ENCODE data around the gene S100B. TPM values are rescaled to one million over a fixed set of nuclear protein-coding genes. Genes with fewer than 3 reads are reported as not detected.
A peak's percentile ranks its signal among the peaks of the same experiment; 100 is the strongest.

The S100B gene
- total and polyA plus RNA-seq, 9 of the 15 experiments (the other 6 are each of a cell fraction or from before 2014, with no cell fraction given) = not detected

DNA sequence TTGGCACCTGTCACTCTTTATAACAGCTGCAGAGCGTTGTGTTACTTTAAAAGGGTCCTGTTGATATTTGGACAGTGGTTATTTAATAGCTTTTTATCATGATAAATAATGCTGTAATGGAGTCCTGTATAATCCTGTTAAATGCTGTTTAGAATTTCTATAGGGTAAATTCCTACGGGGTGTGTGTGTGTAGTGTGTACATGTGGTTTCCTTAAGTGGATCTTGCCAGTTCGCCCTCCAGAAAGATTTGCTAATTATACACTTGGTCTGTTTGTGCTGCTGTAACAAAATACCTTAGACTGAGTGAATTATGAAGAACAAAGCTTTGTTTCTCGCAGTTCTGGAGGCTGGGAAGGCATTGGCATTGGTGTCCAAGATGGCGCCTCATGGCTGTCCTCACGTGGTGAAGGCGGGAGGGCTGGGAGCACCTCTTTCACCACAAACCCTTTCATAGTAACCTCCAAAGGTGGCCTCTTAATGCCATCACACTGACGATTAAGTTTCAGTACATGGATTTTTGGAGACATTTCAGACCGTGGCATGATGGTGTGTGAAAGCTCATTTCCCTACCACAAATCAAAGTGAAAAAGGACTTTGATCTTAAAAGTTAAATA is 41.8 kb upstream of the S100B start:
- no TSS peak for BruUV-seq (replicated peaks)
- FAIRE-seq (no peak), ATAC-seq (no peak), DNase-seq (ENCODE audit: extremely low read depth in 1 of 4, low spot score in 3 of 4) (no peak)
- 91% methylated on average over 9 of the region's 9 CpGs for WGBS (ENCODE audit: insufficient coverage, low coverage, missing lambda C conversion rate)
- no peak overlapping the region for H2AFZ ChIP-seq (ENCODE audit: low read depth, low read length)
- no peaks in the 10 kb centered on the region for H3K9me1 ChIP-seq (ENCODE audit: control insufficient read depth, insufficient read depth, low read length)
- TF ChIP-seq GABPB2 (CRISPR knock-in tag; conservative IDR thresholded peaks at IDR 0.05) (no peak), YY1 (IDR thresholded peaks at IDR 0.05; ENCODE audit: borderline replicate concordance in 1 of 3, control insufficient read depth in 1 of 3, extremely low read depth in 1 of 3, insufficient read depth in 3 of 3, insufficient read length in 1 of 3, insufficient replicate concordance in 2 of 3, low read depth in 1 of 3, low read length in 2 of 3) (peak in 1 of 3 experiments; percentile 19), KDM4B (IDR thresholded peaks at IDR 0.05; ENCODE audit: borderline replicate concordance in 2 of 2, low read depth in 1 of 2) (no peak)
- H3K4me1 ChIP-seq (replicated peaks in 1 of 2; ENCODE audit: control insufficient read depth in 2 of 2, insufficient read depth in 2 of 2, low read length in 2 of 2) = no peaks in the 10 kb centered on the region
- no peaks in the 10 kb centered on the region for H4K20me1 ChIP-seq (replicated peaks; ENCODE audit: control insufficient read depth, insufficient read depth, low read length)
- H3K27ac ChIP-seq (ENCODE audit: extremely low read depth, low read depth, low read length) = no peak overlapping the region
- no peaks in the 10 kb centered on the region for H3K79me2 ChIP-seq (ENCODE audit: control insufficient read depth, insufficient read depth, low read length)
- no peaks in the 10 kb centered on the region for H3K9me3 ChIP-seq (replicated peaks; ENCODE audit: control insufficient read depth, insufficient read depth, low read depth, low read length)
- in situ Hi-C loops (cut with MboI) (no loop called here), intact Hi-C loops (cut with micrococcal nuclease) (no loop called here)
- H3K36me3 ChIP-seq (ENCODE audit: control insufficient read depth, insufficient read depth, low read length) = peaks cover 76% of the 10 kb centered on the region
- H3K4me3 ChIP-seq = no peak overlapping the region
- ChIA-PET POLR2A (interaction anchor here (1.7 kb wide), 1 partner anchor 11 kb away, joined by 7 read pairs; the partner anchor contains the start of gene PRMT2), CTCF (ENCODE audit: low intra/inter-chr PET ratio) (no interaction called here)
- no peak overlapping the region for H3K9ac ChIP-seq (ENCODE audit: insufficient read depth in 1 of 2, low read depth in 2 of 2, low read length in 2 of 2)
- H3K4me2 ChIP-seq (ENCODE audit: insufficient read depth, low read length) = no peak overlapping the region
- H3K27me3 ChIP-seq (ENCODE audit: control insufficient read depth in 2 of 2, insufficient read depth in 2 of 2, low read length in 2 of 2) = no peaks in the 10 kb centered on the region

DNA sequence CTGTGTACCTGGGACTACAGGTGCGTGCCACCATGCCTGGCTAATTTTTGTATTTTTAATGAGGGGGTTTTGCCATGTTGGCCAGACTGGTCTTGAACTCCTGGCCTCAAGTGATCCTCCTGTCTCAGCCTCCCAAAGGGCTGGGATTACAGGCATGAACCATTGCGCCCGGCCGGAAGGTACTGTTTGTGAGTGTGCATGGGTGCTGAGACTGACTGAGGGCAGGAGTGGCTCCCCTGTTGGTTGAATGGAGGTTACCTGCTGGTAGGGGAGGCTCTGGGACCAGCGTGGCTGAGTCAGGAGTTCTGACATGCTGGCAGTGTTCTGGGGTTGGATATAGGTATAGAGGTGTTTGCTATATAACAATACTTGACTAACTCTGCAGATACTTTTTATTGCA is 41.0 kb upstream of the S100B start:
- FAIRE-seq (no peak), ATAC-seq (no peak), DNase-seq (ENCODE audit: extremely low read depth in 1 of 4, low spot score in 3 of 4) (no peak)
- H3K4me1 ChIP-seq (replicated peaks in 1 of 2; ENCODE audit: control insufficient read depth in 2 of 2, insufficient read depth in 2 of 2, low read length in 2 of 2) = no peaks in the 10 kb centered on the region
- H2AFZ ChIP-seq (ENCODE audit: low read depth, low read length) = no peak overlapping the region
- in situ Hi-C loops (cut with MboI) = no loop called here
- intact Hi-C loops (cut with micrococcal nuclease) = no loop called here
- 90% methylated on average over 5 of the region's 5 CpGs for WGBS (ENCODE audit: insufficient coverage, low coverage, missing lambda C conversion rate)
- H3K9ac ChIP-seq (ENCODE audit: insufficient read depth in 1 of 2, low read depth in 2 of 2, low read length in 2 of 2) = no peak overlapping the region
- H3K9me3 ChIP-seq (replicated peaks; ENCODE audit: control insufficient read depth, insufficient read depth, low read depth, low read length) = no peaks in the 10 kb centered on the region
- ChIA-PET CTCF (ENCODE audit: low intra/inter-chr PET ratio) (no interaction called here), POLR2A (interaction anchor here (1.7 kb wide), 1 partner anchor 10 kb away, joined by 7 read pairs; the partner anchor contains the start of gene PRMT2)
- H3K4me2 ChIP-seq (ENCODE audit: insufficient read depth, low read length) = no peak overlapping the region
- H3K27me3 ChIP-seq (ENCODE audit: control insufficient read depth in 2 of 2, insufficient read depth in 2 of 2, low read length in 2 of 2) = no peaks in the 10 kb centered on the region
- H3K27ac ChIP-seq (ENCODE audit: extremely low read depth, low read depth, low read length) = no peak overlapping the region
- peaks cover 74% of the 10 kb centered on the region for H3K36me3 ChIP-seq (ENCODE audit: control insufficient read depth, insufficient read depth, low read length)
- no peak for TF ChIP-seq ZNF695 (CRISPR knock-in tag; IDR thresholded peaks at IDR 0.05)
- TF ChIP-seq DDX20 (tag; IDR thresholded peaks at IDR 0.05; ENCODE audit: low read depth) = no peak
- TF ChIP-seq, protein P1, sequence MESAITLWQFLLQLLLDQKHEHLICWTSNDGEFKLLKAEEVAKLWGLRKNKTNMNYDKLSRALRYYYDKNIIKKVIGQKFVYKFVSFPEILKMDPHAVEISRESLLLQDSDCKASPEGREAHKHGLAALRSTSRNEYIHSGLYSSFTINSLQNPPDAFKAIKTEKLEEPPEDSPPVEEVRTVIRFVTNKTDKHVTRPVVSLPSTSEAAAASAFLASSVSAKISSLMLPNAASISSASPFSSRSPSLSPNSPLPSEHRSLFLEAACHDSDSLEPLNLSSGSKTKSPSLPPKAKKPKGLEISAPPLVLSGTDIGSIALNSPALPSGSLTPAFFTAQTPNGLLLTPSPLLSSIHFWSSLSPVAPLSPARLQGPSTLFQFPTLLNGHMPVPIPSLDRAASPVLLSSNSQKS (CRISPR knock-in tag; IDR thresholded peaks at IDR 0.05) = no peak
- no peak for TF ChIP-seq CGGBP1 (CRISPR knock-in tag; IDR thresholded peaks at IDR 0.05)
- H3K79me2 ChIP-seq (ENCODE audit: control insufficient read depth, insufficient read depth, low read length) = no peaks in the 10 kb centered on the region
- no peaks in the 10 kb centered on the region for H3K9me1 ChIP-seq (ENCODE audit: control insufficient read depth, insufficient read depth, low read length)
- no peak overlapping the region for H3K4me3 ChIP-seq
- H4K20me1 ChIP-seq (replicated peaks; ENCODE audit: control insufficient read depth, insufficient read depth, low read length) = no peaks in the 10 kb centered on the region
- no TSS peak for BruUV-seq (replicated peaks)

Measured in K562 (cell line).